NCI-H69 (cell line): Measurements from ENCODE around the gene PKD1L1.
"Not testable (repeated sequence)": the region's sequence is repeated elsewhere in the genome, so short reads cannot be mapped to it uniquely, and the experiment has no call there.

ENCODE experiments used
- DNase-seq: peaks from one replicate; lab custom pipeline; 2025; lab: John Stamatoyannopoulos, UW

PKD1L1 gene

DNA sequence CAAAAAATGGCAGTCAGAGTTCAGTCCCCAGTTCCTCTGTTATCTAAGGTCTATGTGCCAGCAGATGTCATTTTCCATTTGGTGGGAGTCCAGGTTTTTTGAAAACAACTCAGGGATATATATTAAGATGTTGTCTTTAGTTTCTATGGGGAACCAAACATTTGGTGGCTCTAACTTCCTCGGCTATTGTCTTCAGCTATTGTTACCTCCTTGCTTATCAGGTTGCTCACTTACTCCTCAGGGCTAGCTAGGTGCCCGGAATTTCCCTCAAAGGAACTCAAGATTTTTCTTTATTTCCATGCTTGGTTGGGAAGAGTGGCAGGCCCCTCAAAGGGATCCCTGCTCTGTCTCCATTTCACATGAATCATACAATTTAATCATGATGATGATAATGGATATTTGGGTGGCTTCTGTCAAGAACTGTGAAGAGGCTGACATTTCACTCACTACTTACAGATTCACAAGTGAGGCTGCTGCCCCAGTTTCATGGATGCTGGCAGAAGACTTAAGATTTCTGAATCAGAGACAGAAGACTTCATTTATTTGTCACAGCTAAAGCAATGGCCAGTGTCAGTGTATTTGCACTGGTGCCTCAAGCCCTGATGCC is 182.8 kb downstream of the PKD1L1 start:
- DNase-seq, result no peak

- peak; percentile 42 for DNase-seq
Observed at GRCh38 chr7:47764746-47765145, 183.5 kb downstream of the PKD1L1 start.

DNA sequence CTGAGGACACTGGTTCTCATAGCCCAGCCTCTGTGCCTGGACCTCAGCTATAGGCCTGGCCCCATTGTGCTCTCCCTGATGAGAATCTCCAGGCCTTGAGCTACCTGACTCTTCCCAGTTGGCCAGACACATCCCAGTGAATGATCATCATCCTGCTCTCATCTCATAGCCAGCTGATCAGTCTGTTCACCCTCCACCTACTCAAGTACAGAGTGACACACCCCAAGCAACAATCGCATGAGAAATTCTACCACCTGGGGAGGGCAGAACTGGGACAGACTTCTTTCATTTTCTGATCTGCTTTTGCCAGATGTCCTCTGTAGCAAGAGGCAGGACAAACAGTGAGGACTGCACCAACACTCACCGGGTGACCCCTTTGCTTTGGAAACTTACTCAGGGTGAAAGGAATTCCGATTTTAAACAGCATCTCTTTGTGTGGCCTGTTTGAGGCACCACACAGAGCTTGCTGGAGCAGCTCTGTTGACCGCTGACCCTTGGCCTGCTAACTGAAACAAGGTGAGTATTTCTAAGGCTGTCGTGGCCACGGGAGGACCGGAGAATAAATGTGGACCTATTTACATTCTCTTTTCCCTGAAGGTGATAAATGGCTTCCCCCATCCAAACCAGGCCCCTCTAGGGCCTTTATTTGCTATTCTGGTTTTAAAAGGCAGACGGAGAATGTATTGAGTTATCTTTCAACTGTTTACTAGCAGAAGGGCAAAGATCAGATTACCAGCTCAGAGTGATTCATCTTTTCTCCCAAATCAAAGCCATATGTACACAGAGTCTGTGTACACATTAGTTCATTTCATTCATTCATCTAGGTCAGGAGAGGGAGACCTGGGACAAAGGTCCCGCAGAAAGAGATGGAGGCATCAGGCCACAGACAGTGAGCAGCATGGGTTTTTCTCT is 184.9 kb downstream of the PKD1L1 start:
- peak; percentile 98 for DNase-seq

DNA sequence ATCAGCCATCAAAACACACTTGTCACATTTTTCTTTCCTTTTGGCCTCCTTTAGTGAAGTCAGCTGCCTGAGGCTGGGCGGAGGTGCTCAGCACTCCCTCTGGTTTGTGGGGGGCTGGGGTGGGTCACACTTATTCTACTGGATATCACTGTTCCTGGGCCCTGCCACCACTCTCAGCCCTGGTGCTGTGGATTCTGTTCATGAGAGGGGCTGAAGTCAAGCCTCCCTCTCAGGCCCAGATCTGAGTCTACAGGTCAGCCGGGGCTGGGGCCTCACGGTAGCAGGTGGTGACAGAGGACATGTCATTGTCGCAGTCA is 185.6 kb downstream of the PKD1L1 start:
- no peak for DNase-seq

DNA sequence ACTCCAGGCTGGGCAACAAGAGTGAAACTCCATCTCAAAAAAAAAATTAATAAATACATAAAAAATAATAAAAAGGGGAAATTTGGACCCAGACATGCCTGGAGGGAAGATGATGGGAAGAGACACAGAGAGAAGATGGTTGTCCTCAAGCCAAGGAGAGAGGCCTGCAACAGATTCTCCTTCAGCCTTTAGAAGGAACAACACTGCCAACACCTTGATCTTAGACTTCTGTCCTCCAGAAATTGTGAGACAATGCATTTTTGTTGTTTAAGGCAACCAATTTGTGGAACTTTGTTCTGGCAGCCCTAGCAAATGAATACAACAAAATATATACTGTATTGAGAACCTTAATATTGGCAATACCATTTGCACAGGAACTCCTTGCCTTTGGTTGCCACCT is 186.1 kb downstream of the PKD1L1 start:
- no peak for DNase-seq

- DNase-seq, result peak; percentile 25
Observed at GRCh38 chr7:47759056-47759706, 189.1 kb downstream of the PKD1L1 start.

GRCh38 chr7:47758546-47758945 is 189.7 kb downstream of the PKD1L1 start:
- peak; percentile 31 for DNase-seq

DNA sequence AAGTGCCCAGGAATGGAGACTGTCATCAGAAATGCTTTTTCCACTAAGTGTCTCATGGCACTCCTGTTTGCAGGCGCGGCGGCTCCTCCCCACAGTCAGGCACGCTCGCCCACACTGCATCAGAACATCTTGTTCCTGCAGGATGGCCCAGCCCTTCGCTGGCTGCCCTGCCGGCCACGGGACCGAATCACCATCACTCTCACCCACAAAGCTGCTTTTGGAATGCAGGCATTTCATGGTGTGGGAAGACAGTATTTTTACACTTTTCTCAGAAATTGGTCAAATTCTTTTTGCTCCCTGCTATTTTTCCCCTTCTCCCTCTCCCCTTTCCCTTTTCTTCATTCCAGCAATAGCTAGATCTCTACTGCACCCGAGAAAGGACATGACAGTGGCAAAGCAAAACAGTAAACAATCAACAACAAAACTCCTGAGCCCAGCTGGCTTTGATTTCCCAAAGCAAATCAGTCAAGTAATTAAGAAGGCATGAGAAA is 190.3 kb downstream of the PKD1L1 start:
- DNase-seq, result no peak

- DNase-seq, result no peak
Observed at GRCh38 chr7:47756636-47757035, 191.6 kb downstream of the PKD1L1 start.

DNA sequence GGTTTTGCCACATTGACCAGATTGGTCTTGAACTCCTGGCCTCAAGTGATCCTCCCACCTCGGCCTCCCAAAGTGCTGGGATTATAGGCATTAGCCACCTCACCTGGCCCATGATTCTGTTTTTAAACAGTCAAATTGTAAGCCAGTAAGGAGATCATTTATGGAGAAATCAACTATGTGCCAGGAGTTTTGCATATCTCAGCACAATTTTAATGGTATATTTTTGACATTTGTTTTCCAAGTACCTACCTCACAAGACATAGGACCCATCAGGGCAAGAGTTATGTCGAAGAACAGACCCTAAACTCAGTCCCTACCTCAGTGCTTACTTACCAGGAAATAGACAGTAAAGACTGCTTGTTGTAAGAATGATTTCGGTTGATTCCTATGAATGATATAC is 193.0 kb downstream of the PKD1L1 start:
- DNase-seq, result no peak

DNA sequence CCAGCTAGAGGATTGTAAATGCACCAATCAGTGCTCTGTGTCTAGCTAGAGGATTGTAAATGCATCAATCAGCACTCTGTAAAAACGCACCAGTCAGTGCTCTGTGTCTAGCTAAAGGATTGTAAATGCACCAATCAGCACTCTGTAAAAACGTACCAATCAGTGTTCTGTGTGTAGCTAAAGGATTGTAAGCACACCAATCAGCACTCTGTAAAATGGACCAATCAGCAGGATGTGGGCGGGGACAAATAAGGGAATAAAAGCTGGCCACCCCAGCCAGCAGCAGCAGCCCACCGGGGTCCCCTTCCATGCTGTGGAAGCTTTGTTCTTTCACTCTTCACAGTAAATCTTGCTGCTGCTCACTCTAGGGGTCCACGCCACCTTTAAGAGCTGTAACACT is 196.5 kb downstream of the PKD1L1 start:
- not testable (repeated sequence) for DNase-seq

GRCh38 chr7:47751043-47751442 is 197.2 kb downstream of the PKD1L1 start:
- DNase-seq, result no peak

GRCh38 chr7:47748041-47748440 is 200.2 kb downstream of the PKD1L1 start:
- no peak for DNase-seq

DNA sequence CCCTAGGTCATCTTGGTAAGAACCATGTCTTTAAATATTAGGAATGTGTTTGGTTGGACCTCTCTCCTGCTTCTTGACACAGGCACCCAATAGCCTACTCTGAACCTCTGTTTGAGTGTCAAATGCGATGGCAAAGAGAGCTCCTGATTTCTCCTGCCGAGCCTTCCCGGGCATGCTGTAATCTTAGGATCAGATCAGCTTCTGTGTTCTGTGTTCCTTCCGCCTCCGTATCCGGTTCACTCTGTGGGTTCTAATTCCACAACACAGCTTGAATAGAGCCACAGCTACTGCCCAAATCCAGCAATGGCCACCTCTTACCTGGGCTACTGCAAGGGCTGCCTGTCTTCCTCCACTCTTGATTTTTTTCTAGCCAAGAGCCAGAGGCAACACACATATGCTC is 201.1 kb downstream of the PKD1L1 start:
- DNase-seq, result no peak

- DNase-seq, result no peak
Observed at GRCh38 chr7:47746468-47746867, 201.8 kb downstream of the PKD1L1 start.

DNA sequence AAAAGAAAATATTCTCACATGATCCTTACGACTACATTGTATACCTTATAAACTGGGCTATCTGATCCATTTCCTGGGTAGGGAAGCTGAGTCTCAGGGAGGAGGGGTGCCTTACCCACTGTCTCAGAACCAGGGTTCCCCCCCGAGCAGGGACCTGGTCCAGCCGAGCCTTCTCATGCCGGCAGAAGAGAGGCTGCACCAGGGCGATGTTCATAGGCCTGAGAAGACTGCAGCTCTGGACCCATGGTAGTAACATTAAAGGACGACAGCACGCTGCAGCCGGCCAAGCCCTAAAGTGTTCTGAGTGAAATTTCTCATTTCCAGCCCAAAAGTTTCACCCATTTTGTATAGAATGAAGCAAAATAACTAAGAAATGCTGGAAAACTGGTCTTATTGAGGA is 203.4 kb downstream of the PKD1L1 start:
- no peak for DNase-seq

DNA sequence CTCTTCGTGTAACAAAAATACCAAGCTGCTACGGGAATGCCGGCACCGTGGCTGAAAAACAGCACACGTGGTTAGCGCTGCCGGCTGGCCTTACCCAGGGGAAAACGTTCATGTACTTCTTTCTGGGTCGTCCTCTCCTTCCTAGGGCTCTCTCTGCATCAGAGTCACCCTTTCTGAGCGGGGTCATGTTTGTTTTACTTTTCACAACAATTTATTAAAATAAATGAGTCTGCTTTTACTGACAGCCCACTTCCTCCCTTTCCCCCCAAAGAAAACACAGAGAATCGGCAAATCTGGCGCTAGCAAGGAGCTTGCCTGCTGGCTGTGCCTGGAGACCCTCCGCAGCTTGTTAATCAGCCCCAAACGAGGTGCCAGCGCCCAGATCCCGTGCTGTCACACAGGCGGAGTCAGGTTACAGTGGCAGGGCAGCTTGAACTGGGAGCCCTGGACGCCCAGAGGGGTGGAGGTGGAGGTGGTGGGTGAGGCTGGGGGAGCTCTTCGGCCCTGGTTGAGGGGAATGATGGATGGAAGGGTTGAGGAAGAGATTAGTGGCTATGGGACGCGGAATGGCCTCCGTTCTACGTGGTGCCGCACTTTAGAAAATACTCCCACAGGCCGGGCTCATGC is 204.2 kb downstream of the PKD1L1 start:
- DNase-seq, result peak; percentile 69

GRCh38 chr7:47741984-47742383 is 206.3 kb downstream of the PKD1L1 start:
- no peak for DNase-seq

GRCh38 chr7:47739891-47740290 is 208.4 kb downstream of the PKD1L1 start:
- no peak for DNase-seq

- no peak for DNase-seq
Observed at GRCh38 chr7:47739301-47739875, 208.9 kb downstream of the PKD1L1 start.

- DNase-seq, result no peak
Observed at GRCh38 chr7:47738563-47739166, 209.6 kb downstream of the PKD1L1 start.

DNA sequence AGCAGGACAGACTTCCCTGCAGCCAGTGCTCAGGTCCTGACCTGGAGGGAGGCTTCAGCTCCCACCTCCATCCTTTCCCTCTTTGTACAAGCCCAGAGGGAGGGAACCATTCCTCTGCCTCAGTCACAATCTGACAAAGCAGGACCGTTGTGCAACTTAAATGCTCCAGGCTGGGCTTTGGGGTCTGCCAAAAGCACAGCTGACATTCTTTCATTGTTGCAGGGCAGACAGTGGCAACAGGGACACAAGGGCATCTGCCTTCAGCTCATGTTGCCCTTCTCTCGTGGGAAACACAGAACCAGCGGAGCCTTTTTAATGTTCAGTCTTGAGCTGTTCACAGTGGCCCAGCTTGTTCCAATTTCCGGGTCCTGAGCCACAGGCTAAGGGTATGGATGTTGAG is 210.7 kb downstream of the PKD1L1 start:
- DNase-seq, result no peak
